Nucleus accumbens (tissue), 56 donors: Measurements from ENCODE around the gene PHLDA2.

ENCODE experiments used
- DNase-seq, 56 donors: peaks; one replicate each; lab custom pipeline; 2025; lab: John Stamatoyannopoulos, UW

Gene PHLDA2

DNA sequence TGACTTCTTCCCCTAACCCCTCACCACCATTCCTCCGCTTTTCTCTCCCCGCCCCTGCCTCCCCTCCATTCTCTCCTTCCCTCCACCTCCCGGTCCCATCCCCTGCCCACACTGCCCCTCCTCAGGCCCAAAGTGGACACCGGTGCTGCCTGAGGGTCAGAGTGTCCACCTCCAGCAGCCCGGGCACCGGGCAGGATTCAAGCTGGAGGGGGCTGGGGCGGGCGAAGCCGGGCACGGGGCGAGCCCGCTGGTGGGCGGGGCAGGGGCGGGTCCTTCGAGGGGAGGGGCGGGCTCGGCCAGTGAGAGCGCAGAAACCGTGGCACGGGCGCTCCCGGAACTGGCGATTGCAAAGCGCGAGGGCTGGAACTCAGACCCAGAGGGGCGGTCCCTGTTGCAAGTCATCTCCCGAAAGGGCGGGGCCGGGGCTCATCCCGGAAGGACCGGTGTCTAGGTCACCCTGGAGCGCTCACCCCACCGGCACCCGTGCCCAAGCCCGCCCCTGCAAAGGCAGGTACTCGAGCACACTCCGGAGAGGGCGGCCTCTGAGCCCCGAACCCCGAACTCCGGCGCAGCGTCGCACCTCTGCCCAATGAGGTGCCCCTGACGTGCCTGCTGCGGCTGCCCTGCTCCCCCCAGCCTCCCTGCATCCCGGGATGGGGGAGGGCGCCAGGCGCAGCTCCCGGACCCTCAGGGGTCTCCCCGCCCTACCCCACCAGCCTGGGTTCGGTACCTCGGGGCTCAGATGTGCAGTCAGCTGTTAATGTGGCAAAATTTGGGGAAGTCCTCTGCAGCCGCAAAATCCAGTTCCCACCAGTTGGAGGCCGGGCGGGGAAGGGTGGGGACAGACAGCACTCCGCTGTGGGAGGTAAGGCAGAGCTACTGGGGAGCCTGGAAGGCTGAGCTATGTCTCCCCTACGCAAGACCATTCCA lies 27.1 kb downstream of the PHLDA2 start:
- peak in 43 of 56 donors; percentile 14 to 78 (median 44) for DNase-seq

DNA sequence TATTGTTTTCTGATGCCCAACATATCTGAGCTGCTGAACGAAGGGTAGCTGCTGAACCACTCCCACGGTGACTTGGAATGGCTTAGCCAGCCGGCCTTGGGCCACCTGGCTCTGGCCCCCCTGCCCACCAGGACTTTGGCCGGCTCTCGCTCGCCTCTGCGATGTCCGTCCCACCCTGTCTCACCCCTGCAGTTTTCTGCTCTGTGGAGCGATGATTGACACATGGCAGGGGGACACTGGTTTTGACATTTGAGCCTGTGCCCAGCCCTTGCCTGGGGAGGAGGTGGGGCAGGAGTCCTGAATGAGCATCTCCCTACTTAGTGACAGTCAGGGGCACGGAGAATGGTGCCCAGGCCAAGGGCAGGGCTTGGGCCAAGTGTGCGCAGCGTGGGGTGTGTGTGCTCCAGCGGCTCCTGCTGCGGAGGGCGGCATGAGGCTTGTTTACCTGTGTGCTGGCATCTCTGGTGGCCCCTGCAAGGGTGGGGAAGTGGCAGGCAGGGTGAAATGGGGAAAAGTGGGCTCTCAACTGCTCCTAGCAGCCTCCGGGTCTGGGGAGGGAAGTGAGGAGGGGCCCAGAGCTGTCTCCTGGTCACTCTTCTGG lies 27.9 kb downstream of the PHLDA2 start:
- no peak for DNase-seq

DNA sequence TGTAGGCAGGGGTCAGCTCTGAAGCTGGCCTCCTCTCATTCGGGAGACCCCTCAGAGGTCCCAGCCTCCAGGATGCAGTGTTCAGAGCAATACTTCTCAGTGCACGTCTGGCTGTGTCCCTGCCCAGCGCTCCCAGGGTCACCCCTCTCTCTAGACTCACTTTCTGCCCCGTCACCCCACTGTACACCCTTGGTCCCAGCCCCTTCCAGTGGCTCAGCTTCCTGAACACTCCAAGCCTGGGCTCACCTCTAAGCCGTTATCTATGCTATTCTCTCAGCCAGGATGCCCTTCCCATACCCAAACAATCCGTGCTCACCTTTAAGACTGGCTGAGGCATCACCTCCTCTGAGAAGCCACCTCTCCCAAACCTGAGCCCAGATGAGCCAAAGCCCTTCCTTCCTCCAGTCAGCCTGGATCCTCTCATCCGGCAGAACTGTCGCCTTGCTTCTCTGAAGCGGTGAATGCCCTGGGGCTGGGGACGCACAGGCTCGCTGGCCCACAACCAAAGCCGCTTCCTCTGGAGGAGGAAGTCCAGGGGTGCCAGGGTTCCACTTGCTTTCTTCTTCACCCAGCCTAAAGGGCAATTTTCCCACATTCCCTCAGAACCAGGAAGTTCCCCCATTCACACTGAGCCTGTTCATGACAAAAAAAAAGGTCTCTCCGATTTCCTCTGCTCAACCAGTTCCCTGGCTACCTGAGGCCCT lies 30.0 kb downstream of the PHLDA2 start:
- peak in 1 of 56 donors; percentile 29 for DNase-seq

DNA sequence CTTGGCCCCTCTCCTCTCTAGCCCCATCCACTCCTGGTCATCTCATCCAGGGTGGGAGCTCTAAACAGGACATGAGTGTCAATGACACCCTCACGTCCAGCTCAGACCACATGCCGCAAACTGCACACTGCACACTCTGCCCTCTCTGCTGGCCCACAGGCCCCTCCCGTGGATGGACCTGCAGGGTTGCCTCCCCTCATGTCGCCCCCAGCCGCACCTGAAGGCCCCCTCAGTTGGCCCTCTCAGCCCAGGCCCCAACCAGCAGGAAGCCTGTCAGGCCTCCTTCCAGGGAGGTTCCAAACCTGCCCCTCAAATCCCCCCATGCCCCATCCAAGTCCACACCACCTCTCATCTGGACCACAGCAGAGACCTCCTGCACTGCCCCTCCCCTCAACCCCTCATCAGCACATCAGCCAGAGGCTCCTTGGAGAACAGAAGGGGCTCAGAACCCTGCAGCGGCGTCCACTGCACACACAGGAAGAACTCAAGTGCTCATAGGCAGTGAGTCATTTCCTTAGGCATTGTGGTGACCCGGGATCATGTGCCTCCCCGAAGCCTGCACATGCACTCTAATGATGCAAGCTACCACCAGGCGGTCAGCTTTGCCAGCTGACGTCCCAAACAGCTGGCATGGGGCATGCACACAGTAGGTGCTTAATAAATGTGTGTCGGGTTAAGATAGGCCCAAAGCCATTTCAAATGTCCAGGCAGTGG lies 30.7 kb downstream of the PHLDA2 start:
- peak in 1 of 56 donors; percentile 14 for DNase-seq

DNA sequence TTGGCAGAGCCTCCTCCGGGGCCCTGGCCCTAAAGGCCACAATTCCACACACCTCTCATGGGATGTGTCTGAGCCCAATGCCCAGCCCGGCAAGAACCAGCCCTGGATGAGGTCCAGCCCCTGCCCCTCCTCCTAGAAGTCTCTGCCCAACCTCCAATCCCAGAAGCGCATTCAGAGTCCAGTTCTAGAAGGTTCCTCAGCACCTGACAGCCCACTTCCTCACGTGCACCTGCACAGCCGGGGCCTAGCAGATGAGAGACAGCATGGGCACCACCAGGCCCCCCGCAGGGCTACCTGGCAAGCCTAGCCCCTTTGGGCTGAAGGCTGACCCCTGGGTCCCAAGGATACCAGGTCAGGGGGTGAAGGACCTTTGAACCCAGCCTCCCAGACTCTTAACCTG lies 32.2 kb downstream of the PHLDA2 start:
- DNase-seq, result no peak

DNA sequence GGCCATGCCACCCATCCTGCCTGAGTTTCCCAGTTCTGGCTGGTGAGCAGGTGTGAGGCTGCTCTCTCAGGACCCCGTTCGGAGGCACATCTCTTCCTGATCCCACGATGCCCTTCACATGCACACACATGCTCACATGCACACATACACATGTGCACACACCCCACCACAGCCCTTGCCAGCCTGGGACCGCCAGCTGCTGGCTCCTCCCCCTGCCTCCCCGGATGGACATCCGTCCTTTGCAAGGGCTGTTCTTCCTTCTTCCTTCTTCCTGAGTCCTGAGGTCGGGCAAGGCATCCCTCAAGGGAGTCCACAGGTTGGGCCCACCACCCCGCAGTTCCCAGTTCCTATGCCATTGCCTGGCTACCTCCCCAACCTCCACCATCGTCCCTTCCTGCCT lies 33.2 kb downstream of the PHLDA2 start:
- no peak for DNase-seq

DNA sequence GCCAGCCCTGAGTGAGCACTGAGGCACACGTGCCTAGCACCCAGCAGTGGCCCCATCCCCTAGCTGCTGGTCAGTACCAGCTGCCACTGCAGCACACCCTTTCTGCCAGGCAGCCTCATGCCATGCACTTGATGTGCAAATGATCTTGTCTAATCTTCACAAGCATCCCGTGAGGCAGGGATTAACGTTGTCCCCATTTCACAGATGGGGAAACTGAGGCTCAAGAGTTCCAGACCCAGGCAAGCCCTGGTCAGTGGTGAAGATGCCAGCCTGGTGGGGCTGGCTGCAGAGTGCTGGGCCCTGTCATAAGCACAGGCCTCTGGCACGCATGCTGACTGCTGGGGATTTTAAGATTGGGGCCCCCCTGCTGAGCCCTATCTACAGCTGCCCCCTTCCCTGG lies 35.3 kb downstream of the PHLDA2 start:
- no peak for DNase-seq

DNA sequence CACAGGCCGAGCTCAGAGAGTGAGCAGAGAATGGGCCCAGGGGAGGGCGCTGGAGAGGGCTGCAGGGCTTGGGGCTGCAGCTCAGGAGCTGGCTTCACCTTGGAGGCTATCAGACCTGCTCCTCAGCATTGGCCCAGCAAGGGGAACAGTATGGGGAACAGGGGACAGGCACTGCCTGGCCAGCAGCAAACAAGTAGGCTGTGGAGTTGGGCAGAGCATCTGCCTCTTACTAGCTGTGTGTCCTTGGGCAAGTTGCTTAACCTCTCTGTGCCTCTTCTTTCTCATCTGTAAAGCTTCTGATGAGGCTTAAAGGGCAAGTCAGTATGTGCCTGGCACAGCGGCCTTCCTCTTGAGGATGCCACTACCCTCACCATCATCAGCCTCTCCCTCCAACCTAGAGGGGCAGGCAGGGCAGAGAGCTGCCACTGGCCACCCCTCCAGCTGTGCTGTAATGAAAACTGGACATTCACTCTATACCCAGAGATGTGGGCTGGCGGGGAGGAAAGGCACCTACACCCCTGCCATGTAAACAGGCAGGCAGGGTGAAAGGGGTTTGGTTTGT lies 36.2 kb downstream of the PHLDA2 start:
- DNase-seq, result no peak

DNA sequence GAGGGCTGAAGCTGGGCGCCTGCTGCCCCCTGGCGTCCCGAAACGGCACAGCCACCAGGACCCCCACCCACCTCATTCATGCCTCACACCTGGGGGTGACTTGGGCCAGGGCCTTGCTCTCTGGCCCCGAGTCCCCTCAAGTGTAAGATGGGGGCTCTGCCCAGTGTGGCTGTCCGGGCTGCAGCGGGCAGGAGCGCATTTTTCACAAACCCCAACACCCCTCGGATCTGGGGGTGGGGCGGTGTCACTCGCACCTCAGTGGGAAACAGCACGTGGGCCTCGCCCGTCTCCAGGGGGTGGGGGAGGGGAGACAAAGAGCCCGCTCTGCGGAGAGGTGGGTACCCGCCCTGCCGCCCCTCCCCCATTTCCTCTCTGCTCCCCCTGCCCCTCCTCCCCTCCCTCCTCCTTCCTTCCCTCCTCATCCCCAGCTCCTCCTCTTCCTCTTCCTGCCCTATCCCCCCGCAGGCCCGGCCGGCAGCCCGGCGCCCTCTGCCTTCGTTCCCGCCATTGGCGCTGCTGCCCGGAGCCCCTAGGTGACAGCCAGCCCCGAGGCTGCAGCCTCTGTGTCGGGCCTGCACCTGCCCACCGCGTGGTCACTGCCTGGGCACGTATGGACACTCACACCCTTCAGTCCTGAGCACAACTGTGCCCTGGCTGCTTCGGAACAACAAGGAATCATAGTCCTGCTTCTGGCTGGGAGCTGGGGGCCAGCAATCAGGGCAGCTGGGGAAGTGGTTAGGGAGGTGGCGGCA lies 36.8 kb downstream of the PHLDA2 start:
- DNase-seq, result peak in 17 of 56 donors; percentile 14 to 62 (median 41)

DNA sequence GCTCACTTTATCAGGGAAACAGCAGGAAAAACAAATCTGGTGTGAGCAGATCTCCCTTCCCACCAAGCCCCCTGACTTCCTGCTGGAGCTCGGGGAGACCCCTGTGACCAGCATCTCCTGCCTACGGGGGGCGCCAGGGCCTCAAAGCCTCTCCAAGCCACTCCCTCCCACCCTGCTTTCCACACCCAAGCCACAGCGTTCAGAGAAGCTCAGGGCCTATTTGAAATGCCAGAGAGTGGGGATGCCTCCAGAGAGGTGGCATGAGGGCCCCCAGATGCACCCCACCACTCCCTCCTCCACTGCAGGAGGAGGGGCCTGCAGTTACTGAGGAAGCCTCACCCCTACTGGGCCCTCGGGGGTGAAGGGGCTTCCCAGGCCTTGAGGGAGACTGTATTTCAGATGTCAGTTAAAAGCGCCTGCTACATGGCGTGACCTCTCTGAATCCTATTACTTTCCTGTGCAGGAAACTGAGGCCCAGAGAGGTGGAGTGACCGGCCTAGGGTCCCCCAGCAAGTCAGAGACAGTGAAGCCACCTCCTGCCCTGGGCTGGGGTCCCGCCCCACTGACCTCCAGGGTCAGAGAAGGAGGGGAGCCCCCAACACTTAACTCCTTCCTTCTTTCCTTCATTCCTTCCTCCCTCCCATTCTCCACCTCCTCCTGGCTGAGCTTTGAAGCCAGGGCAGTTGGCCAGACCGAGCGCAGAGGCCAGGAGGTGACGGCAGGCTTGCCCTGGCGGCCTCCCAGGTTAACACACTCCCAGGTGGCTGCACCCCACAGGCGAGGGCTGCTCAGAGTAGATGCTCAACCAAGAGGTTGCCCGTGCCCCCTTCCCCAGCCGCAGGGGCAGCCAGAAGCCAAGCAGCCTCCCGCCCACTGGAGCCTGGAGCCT lies 37.6 kb downstream of the PHLDA2 start:
- DNase-seq, result peak in 5 of 56 donors; percentile 19 to 50 (median 38)

DNA sequence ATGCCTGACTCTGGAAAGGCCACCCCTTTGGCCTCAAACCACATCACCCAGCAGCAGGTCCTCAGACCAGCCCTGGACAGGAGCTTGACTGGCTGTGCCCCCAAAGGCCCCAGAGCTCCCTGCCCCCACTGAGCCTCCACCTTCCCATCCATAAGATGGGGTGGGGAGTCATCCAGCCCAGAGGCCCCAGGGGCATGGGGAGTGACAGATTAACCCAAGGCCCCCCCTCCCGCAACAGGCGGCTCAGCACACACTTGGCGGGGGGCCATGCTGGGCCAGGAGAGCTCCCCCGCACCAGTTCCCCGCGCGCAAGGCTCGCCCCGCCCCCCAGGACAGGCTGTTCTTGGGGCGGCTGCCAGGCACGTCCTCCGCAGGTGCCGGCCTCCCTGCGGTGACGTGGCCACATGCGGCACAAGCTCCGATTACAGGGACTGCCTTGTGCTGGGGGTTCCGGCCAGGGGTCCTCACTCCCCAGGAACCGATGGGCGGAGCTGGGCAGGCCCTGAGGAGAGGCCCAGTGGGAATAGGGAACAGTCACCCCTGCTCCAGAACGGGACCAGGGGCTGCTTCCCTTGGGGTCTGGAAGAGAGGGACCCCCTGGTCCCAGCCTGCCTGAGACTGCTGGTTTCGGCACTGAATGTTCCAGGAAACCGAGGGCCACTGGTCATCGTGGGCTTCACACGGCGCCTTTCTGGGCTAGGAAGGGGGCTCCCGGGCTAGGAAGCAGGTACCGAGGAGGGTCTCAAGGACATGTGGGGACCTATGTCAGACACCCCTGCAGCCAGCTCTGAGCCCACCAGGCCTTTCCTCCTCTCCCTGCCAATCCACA lies 38.5 kb downstream of the PHLDA2 start:
- no peak for DNase-seq

DNA sequence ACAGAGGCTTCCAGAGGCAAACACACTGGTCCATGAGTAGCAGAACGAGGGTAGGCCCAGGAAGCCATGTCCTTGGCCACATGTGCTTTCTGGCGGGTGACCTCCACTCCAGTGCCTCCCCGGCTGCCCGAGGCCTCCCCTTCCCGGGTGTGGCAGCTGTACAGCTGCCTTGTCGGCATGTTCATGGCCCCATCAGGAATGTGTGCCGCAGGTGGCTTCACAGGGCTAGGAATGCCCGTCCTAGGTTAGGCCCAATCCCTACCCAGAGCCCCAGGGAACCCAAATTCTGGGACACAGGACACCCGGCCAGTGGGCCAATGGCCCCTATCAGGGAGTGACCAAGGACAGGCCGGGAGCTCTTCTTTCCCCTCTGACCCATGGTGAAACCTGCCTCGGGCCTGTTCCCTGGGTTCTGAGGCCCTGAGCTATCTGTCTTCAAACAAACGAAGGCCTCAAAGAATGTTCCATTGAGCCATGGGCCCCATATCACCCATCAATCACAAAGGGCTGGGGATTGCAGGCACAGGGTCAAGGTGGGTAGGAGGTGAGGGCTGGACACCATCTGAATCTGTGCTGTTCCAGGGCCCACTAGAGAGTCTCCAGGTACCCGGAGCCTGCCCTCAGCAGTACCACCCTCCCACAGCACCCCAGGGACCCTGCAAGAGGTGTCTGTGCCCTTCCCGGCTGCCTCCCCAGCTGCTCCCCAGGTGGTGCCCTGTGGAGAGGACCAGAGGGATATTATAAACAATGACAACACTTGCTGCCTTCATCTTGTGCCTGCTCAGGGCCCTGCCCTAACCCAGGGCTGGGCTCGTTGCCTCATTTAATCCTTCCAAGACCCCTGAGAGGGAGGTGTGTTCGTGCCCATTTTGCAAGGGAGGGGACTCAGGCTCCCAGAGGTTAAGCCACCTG lies 39.6 kb downstream of the PHLDA2 start:
- no peak for DNase-seq

DNA sequence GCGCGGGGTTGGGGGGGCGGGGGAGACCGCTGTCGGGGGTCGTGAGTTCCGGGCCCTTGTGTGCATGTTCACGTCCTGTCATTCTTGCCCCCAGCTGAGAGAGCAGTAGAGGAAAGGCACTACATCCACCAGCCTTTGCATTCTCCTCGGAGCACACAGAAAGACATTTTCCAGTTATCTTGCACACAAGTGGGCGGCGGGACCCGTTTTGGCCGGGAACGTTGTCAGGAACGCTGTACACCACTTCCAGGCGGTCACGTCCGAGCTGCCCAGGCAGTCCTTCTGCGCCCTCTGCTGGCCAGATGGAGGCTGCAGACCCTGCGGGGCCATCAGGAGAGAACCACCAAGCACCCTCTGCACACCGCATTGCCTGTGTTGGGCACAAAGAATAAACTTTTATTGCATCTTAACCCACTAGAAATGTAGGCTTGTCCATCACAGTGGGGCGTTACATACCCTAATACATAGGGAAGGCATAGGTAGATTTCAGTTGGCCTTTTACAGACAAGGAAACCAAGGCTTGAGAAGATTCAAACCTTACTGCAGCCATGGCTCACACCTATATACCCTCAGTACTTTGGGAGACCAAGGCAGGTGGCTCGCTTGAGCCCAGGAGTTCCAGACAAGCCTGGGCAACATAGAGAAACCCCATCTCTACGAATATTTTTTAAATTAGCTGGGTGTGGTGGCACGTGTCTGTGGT lies 40.8 kb downstream of the PHLDA2 start:
- DNase-seq, result peak in 53 of 56 donors; percentile 32 to 93 (median 76)

DNA sequence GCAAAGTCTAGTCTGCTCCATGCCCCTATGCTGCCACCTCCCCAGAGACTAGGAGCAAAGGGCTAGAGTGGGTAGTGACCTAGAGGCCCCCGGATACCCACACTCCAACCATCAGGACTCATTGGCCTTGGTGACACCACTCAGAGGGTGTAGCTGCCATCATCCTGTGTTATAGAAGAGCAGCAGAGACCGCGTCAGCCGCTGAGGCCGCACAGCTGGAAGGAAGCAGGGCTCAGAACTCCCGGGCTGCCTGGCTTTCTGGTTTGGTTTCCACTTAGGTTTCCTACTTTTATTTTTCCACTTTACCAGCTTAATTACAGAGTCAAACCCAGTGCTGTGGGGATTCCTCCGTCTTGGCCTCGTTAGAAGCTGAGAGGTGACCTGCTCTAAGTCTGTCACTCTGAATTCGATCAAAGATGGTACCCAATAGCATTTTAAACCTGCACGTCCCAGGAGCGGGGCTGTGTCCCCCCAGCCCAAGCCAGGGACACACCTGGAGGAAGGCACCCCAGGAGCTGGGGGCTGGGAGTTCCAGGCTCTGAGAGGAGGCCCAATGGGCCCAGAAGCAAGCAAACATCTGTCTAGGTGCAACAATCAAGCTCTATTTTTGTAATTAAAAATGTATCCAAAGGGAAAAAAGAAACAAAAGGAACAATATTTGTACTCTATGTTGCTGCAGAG lies 41.6 kb downstream of the PHLDA2 start:
- no peak for DNase-seq

DNA sequence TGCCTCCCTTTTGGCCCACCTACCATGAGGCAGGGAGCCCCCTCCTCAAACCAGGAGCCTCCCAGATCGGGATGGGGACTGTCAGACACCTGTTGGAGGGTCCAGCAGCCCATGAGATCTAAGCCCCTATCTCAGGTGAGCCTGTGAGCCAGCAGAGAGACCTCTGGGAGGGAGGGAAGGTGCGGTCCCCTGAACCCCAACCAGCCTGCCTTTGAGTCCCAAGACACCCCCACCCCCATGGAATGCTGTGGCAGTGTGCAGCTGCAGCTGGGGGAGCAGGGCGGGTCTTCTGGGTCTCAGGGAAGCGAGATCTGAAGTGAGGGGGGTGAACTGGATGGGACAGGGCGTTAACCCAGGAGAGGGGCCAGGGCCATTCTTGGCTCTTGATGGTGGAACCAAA lies 42.3 kb downstream of the PHLDA2 start:
- no peak for DNase-seq
